ENCODE data around the gene SELENOP. TPM values are rescaled to one million over a fixed set of nuclear protein-coding genes. Genes with fewer than 3 reads are reported as not detected.
"Not testable (repeated sequence)": the region's sequence is repeated elsewhere in the genome, so short reads cannot be mapped to it uniquely, and the experiment has no call there.

The SELENOP gene
- total RNA-seq (2012; rRNA removed): 12.2 and 18.6 TPM in 2 replicates

GRCh38 chr5:42811591-42812446 is at the start of gene SELENOP:
TSS of gene SELENOP (minus strand) at chr5:42811892. CDS start at chr5:42808353, 3,539 bp downstream.
- Histone ChIP-seq H3K36me3 (ENCODE audit: insufficient read depth, low read length) (no peaks in the 10 kb centered on the region), H3K4me2 (ENCODE audit: low read length) (no peak within 1 kb of the TSS), H3K4me3 (ENCODE audit: low read length) (no peak within 1 kb of the TSS), H3K9ac (ENCODE audit: low read depth, low read length) (no peak within 1 kb of the TSS), H3K9me3 (replicated peaks; ENCODE audit: low read length) (no peaks in the 10 kb centered on the region), H3K4me1 (ENCODE audit: control insufficient read depth, insufficient read depth, low read length) (peaks cover 3% of the 10 kb centered on the region), H3K27me3 (ENCODE audit: control insufficient read depth, insufficient read depth, low read length) (no peaks in the 10 kb centered on the region)

GRCh38 chr5:42858687-42859086 is 47.0 kb upstream of the SELENOP start:
- Histone ChIP-seq H3K36me3 (ENCODE audit: insufficient read depth, low read length) (no peaks in the 10 kb centered on the region), H3K27me3 (ENCODE audit: control insufficient read depth, insufficient read depth, low read length) (no peaks in the 10 kb centered on the region), H3K4me3 (ENCODE audit: low read length) (peak overlapping the region; percentile 9), H3K4me2 (ENCODE audit: low read length) (peak overlapping the region; percentile 23), H3K4me1 (ENCODE audit: control insufficient read depth, insufficient read depth, low read length) (peaks cover 18% of the 10 kb centered on the region), H3K9ac (ENCODE audit: low read depth, low read length) (no peak overlapping the region), H3K9me3 (replicated peaks; ENCODE audit: low read length) (no peaks in the 10 kb centered on the region)

GRCh38 chr5:42858031-42858643 is 46.4 kb upstream of the SELENOP start:
- H3K27me3 ChIP-seq (ENCODE audit: control insufficient read depth, insufficient read depth, low read length): no peaks in the 10 kb centered on the region
- no peak overlapping the region for H3K4me2 ChIP-seq (ENCODE audit: low read length)
- H3K9me3 ChIP-seq (replicated peaks; ENCODE audit: low read length): no peaks in the 10 kb centered on the region
- H3K4me1 ChIP-seq (ENCODE audit: control insufficient read depth, insufficient read depth, low read length): peaks cover 20% of the 10 kb centered on the region
- no peaks in the 10 kb centered on the region for H3K36me3 ChIP-seq (ENCODE audit: insufficient read depth, low read length)
- no peak overlapping the region for H3K4me3 ChIP-seq (ENCODE audit: low read length)
- no peak overlapping the region for H3K9ac ChIP-seq (ENCODE audit: low read depth, low read length)

- H3K36me3 ChIP-seq (ENCODE audit: insufficient read depth, low read length): no peaks in the 10 kb centered on the region
- H3K4me3 ChIP-seq (ENCODE audit: low read length): no peak overlapping the region
- H3K4me1 ChIP-seq (ENCODE audit: control insufficient read depth, insufficient read depth, low read length): peaks cover 20% of the 10 kb centered on the region
- no peaks in the 10 kb centered on the region for H3K27me3 ChIP-seq (ENCODE audit: control insufficient read depth, insufficient read depth, low read length)
- H3K9me3 ChIP-seq (replicated peaks; ENCODE audit: low read length): no peaks in the 10 kb centered on the region
- no peak overlapping the region for H3K9ac ChIP-seq (ENCODE audit: low read depth, low read length)
- no peak overlapping the region for H3K4me2 ChIP-seq (ENCODE audit: low read length)
Observed at GRCh38 chr5:42855811-42856210, 44.1 kb upstream of the SELENOP start.

- H3K9me3 ChIP-seq (replicated peaks; ENCODE audit: low read length): no peaks in the 10 kb centered on the region
- H3K4me3 ChIP-seq (ENCODE audit: low read length): no peak overlapping the region
- H3K4me1 ChIP-seq (ENCODE audit: control insufficient read depth, insufficient read depth, low read length): peaks cover 20% of the 10 kb centered on the region
- H3K27me3 ChIP-seq (ENCODE audit: control insufficient read depth, insufficient read depth, low read length): no peaks in the 10 kb centered on the region
- H3K4me2 ChIP-seq (ENCODE audit: low read length): no peak overlapping the region
- H3K36me3 ChIP-seq (ENCODE audit: insufficient read depth, low read length): no peaks in the 10 kb centered on the region
- H3K9ac ChIP-seq (ENCODE audit: low read depth, low read length): no peak overlapping the region
Observed at GRCh38 chr5:42855386-42855785, 43.7 kb upstream of the SELENOP start.

- H3K36me3 ChIP-seq (ENCODE audit: insufficient read depth, low read length): no peaks in the 10 kb centered on the region
Observed at GRCh38 chr5:42854795-42855194, 43.1 kb upstream of the SELENOP start.

GRCh38 chr5:42852826-42853225 is 41.1 kb upstream of the SELENOP start:
- Histone ChIP-seq H3K4me3 (ENCODE audit: low read length) (no peak overlapping the region), H3K4me2 (ENCODE audit: low read length) (no peak overlapping the region), H3K36me3 (ENCODE audit: insufficient read depth, low read length) (no peaks in the 10 kb centered on the region), H3K9ac (ENCODE audit: low read depth, low read length) (no peak overlapping the region), H3K4me1 (ENCODE audit: control insufficient read depth, insufficient read depth, low read length) (peaks cover 10% of the 10 kb centered on the region), H3K9me3 (replicated peaks; ENCODE audit: low read length) (no peaks in the 10 kb centered on the region), H3K27me3 (ENCODE audit: control insufficient read depth, insufficient read depth, low read length) (no peaks in the 10 kb centered on the region)

More at GRCh38 chr5:42854795-42855194, 43.1 kb upstream of the SELENOP start:
- Histone ChIP-seq H3K4me3 (ENCODE audit: low read length) (no peak overlapping the region), H3K27me3 (ENCODE audit: control insufficient read depth, insufficient read depth, low read length) (no peaks in the 10 kb centered on the region), H3K9me3 (replicated peaks; ENCODE audit: low read length) (no peaks in the 10 kb centered on the region), H3K9ac (ENCODE audit: low read depth, low read length) (no peak overlapping the region), H3K4me2 (ENCODE audit: low read length) (no peak overlapping the region), H3K4me1 (ENCODE audit: control insufficient read depth, insufficient read depth, low read length) (peaks cover 20% of the 10 kb centered on the region)

GRCh38 chr5:42851481-42851880 is 39.8 kb upstream of the SELENOP start:
- Histone ChIP-seq H3K9me3 (replicated peaks; ENCODE audit: low read length) (no peaks in the 10 kb centered on the region), H3K4me2 (ENCODE audit: low read length) (no peak overlapping the region), H3K9ac (ENCODE audit: low read depth, low read length) (no peak overlapping the region), H3K4me1 (ENCODE audit: control insufficient read depth, insufficient read depth, low read length) (peaks cover 7% of the 10 kb centered on the region), H3K4me3 (ENCODE audit: low read length) (no peak overlapping the region), H3K27me3 (ENCODE audit: control insufficient read depth, insufficient read depth, low read length) (no peaks in the 10 kb centered on the region), H3K36me3 (ENCODE audit: insufficient read depth, low read length) (no peaks in the 10 kb centered on the region)

- H3K9me3 ChIP-seq (replicated peaks; ENCODE audit: low read length): no peaks in the 10 kb centered on the region
- no peaks in the 10 kb centered on the region for H3K36me3 ChIP-seq (ENCODE audit: insufficient read depth, low read length)
- no peaks in the 10 kb centered on the region for H3K27me3 ChIP-seq (ENCODE audit: control insufficient read depth, insufficient read depth, low read length)
- H3K4me2 ChIP-seq (ENCODE audit: low read length): no peak overlapping the region
- no peak overlapping the region for H3K4me3 ChIP-seq (ENCODE audit: low read length)
- H3K9ac ChIP-seq (ENCODE audit: low read depth, low read length): no peak overlapping the region
- peaks cover 6% of the 10 kb centered on the region for H3K4me1 ChIP-seq (ENCODE audit: control insufficient read depth, insufficient read depth, low read length)
Observed at GRCh38 chr5:42848545-42848944, 36.9 kb upstream of the SELENOP start.

GRCh38 chr5:42844408-42844807 is 32.7 kb upstream of the SELENOP start:
- not testable (repeated sequence) for H3K4me2 ChIP-seq (ENCODE audit: low read length); H3K4me3 ChIP-seq (ENCODE audit: low read length); H3K9me3 ChIP-seq (replicated peaks; ENCODE audit: low read length); H3K9ac ChIP-seq (ENCODE audit: low read depth, low read length); H3K27me3 ChIP-seq (ENCODE audit: control insufficient read depth, insufficient read depth, low read length); H3K36me3 ChIP-seq (ENCODE audit: insufficient read depth, low read length)
- peaks cover 28% of the 10 kb centered on the region for H3K4me1 ChIP-seq (ENCODE audit: control insufficient read depth, insufficient read depth, low read length)

- no peaks in the 10 kb centered on the region for H3K36me3 ChIP-seq (ENCODE audit: insufficient read depth, low read length)
- H3K4me2 ChIP-seq (ENCODE audit: low read length): no peak overlapping the region
Observed at GRCh38 chr5:42843675-42844292, 32.1 kb upstream of the SELENOP start.

More at GRCh38 chr5:42843675-42844292, 32.1 kb upstream of the SELENOP start:
- H3K9ac ChIP-seq (ENCODE audit: low read depth, low read length): no peak overlapping the region
- H3K9me3 ChIP-seq (replicated peaks; ENCODE audit: low read length): no peaks in the 10 kb centered on the region
- no peak overlapping the region for H3K4me3 ChIP-seq (ENCODE audit: low read length)
- no peaks in the 10 kb centered on the region for H3K27me3 ChIP-seq (ENCODE audit: control insufficient read depth, insufficient read depth, low read length)
- peaks cover 28% of the 10 kb centered on the region for H3K4me1 ChIP-seq (ENCODE audit: control insufficient read depth, insufficient read depth, low read length)

Measured in skeletal muscle satellite cell (primary cell).